ENCODE measurements around the gene DLG5. TPM values are rescaled to one million over a fixed set of nuclear protein-coding genes. Genes with fewer than 3 reads are reported as not detected.
"Not testable (repeated sequence)": the region's sequence is repeated elsewhere in the genome, so short reads cannot be mapped to it uniquely, and the experiment has no call there.

The DLG5 gene
- total RNA-seq, 1 donor from 2014 or later: 58.4 TPM

DNA sequence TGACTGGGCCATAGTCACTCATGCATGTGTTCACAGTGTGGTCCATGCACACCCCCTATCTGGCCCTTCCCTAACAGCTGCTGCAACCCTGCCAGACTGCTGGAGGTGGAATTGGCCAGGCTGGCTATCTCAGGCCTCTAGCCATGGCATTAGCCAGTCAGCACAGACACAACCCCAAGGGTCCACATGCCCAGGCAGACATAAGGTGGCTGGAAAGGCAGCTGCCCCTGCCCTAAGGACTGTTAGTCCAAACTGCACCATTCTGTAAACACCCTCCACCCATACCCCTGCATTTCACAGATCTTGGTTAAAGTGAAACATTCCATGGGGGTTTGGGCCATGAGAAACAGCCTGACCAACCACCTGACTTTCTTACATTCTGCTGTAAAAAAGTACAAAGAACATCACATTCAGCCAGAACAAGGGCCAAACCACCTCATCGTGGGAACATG is 151.6 kb downstream of the DLG5 start:
- Histone ChIP-seq H3K27ac (ENCODE audit: low read depth, low read length) (no peak overlapping the region), H3K9me3 (ENCODE audit: insufficient read depth, low read depth, low read length) (peaks cover 2% of the 10 kb centered on the region), H4K20me1 (ENCODE audit: insufficient read depth, low read length) (peaks cover 4% of the 10 kb centered on the region), H3K36me3 (ENCODE audit: insufficient read depth, low read length) (no peaks in the 10 kb centered on the region), H3K4me2 (ENCODE audit: low read length) (no peak overlapping the region), H3K4me1 (ENCODE audit: insufficient read depth, low read length) (no peaks in the 10 kb centered on the region), H3K9ac (ENCODE audit: low read length) (no peak overlapping the region), H3K27me3 (ENCODE audit: insufficient read depth, low read length) (no peaks in the 10 kb centered on the region), H3K79me2 (ENCODE audit: insufficient read depth, low read length) (no peaks in the 10 kb centered on the region), H3K4me3 (ENCODE audit: insufficient read depth, low read depth, low read length) (no peak overlapping the region), H2AFZ (ENCODE audit: low read depth, low read length) (no peak overlapping the region)
- Mint-ChIP-seq H3K4me3 (ENCODE audit: unreplicated experiment) (no peak overlapping the region), H3K36me3 (ENCODE audit: low read depth, unreplicated experiment) (peaks cover 31% of the 10 kb centered on the region), H3K27ac (ENCODE audit: unreplicated experiment) (peak overlapping the region; percentile 66), H3K4me1 (ENCODE audit: low read depth, unreplicated experiment) (peaks cover 14% of the 10 kb centered on the region), H3K27me3 (ENCODE audit: low read depth, unreplicated experiment) (no peaks in the 10 kb centered on the region), H3K9me3 (ENCODE audit: unreplicated experiment) (peaks cover 11% of the 10 kb centered on the region)
- no peak for FAIRE-seq
- DNase-seq (ENCODE audit: low read depth): peak; percentile 63
- TF ChIP-seq, protein P1, sequence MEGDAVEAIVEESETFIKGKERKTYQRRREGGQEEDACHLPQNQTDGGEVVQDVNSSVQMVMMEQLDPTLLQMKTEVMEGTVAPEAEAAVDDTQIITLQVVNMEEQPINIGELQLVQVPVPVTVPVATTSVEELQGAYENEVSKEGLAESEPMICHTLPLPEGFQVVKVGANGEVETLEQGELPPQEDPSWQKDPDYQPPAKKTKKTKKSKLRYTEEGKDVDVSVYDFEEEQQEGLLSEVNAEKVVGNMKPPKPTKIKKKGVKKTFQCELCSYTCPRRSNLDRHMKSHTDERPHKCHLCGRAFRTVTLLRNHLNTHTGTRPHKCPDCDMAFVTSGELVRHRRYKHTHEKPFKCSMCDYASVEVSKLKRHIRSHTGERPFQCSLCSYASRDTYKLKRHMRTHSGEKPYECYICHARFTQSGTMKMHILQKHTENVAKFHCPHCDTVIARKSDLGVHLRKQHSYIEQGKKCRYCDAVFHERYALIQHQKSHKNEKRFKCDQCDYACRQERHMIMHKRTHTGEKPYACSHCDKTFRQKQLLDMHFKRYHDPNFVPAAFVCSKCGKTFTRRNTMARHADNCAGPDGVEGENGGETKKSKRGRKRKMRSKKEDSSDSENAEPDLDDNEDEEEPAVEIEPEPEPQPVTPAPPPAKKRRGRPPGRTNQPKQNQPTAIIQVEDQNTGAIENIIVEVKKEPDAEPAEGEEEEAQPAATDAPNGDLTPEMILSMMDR (IDR thresholded peaks at IDR 0.05; ENCODE audit: insufficient read depth, low read depth, low read length): no peak
- TF ChIP-seq EZH2 (IDR thresholded peaks at IDR 0.05; ENCODE audit: insufficient read depth, low read length): no peak

DNA sequence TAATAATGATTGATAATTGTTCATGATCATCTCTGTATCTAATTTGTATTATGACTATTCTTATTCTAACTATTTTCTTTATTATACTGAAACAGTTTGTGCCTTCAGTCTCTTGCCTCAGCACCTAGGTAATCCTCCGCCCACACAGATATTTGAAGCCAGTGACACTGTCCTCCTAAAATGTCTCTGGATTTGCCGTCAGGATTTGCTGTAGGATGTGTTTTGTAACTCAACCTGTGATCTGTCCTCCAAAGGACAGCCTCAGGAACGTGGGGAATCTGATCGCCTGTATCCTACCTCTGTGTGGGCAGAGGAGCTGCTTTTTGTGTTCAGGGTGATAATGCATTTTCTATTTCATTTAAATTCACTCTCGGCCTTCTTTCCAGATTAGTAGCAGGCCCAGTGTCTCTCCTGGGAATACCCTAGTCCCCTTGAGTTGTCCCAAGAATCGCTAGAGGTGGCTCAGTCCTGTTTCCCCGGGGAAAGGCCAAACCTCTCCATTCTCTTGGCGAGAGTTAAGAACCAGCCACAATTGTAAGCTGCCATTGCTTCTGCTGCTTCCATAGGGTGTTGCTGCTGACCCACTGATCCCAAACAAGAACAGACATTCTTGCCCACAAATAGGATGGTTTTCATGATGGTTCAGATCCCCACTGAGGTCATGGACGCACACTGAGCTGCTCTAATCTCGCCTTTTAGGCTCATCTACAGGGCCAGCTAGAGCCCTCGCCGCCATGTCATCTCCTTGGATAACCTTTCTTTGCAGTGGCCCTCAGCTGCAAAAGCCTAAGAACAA is 152.7 kb downstream of the DLG5 start:
- Histone ChIP-seq H4K20me1 (ENCODE audit: insufficient read depth, low read length) (peaks cover 4% of the 10 kb centered on the region), H3K27ac (ENCODE audit: low read depth, low read length) (no peak overlapping the region), H3K4me1 (ENCODE audit: insufficient read depth, low read length) (no peaks in the 10 kb centered on the region), H3K4me2 (ENCODE audit: low read length) (no peak overlapping the region), H3K36me3 (ENCODE audit: insufficient read depth, low read length) (no peaks in the 10 kb centered on the region), H3K79me2 (ENCODE audit: insufficient read depth, low read length) (no peaks in the 10 kb centered on the region), H3K4me3 (ENCODE audit: insufficient read depth, low read depth, low read length) (no peak overlapping the region), H2AFZ (ENCODE audit: low read depth, low read length) (no peak overlapping the region), H3K9me3 (ENCODE audit: insufficient read depth, low read depth, low read length) (peaks cover 2% of the 10 kb centered on the region), H3K27me3 (ENCODE audit: insufficient read depth, low read length) (no peaks in the 10 kb centered on the region), H3K9ac (ENCODE audit: low read length) (no peak overlapping the region)
- H3K27me3 Mint-ChIP-seq (ENCODE audit: low read depth, unreplicated experiment): no peaks in the 10 kb centered on the region
- H3K27ac Mint-ChIP-seq (ENCODE audit: unreplicated experiment): no peak overlapping the region
- peaks cover 14% of the 10 kb centered on the region for H3K4me1 Mint-ChIP-seq (ENCODE audit: low read depth, unreplicated experiment)
- FAIRE-seq: no peak
- no peak overlapping the region for H3K4me3 Mint-ChIP-seq (ENCODE audit: unreplicated experiment)
- peaks cover 25% of the 10 kb centered on the region for H3K36me3 Mint-ChIP-seq (ENCODE audit: low read depth, unreplicated experiment)
- TF ChIP-seq, protein P1 (IDR thresholded peaks at IDR 0.05; ENCODE audit: insufficient read depth, low read depth, low read length): no peak
- TF ChIP-seq EZH2 (IDR thresholded peaks at IDR 0.05; ENCODE audit: insufficient read depth, low read length): no peak
- DNase-seq (ENCODE audit: low read depth): no peak
- peaks cover 11% of the 10 kb centered on the region for H3K9me3 Mint-ChIP-seq (ENCODE audit: unreplicated experiment)

DNA sequence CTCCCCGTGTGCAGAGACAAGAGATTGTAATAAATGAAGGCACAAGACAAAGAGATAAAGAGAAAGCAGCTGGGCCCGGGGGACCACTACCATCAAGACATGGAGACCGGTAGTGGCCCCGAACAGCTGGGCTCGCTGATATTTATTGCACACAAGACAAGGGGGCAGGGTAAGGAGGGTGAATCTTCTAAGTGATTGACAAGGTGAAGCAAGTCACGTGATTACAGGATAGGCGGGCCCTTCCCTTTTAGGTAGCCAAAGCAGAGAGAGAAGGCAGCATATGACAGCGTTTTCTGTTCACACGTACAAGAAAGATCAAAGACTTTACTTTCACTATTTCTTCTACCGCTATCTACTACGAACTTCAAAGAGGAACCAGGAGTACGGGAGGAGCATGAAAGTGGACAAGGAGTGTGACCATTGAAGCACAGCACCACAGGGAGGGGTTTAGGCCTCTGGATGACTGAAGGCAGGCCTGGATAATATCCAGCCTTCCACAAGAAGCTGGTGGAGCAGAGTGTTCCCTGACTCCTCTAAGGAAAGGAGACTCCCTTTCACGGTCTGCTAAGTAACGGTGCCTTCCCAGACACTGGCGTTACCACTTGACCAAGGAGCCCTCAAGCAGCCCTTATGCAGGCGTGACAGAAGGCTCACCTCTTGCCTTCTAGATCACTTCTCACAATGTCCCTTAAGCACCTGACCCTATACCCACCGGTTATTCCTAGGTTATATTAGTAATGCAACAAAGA is 153.5 kb downstream of the DLG5 start:
- peaks cover 14% of the 10 kb centered on the region for H3K4me1 Mint-ChIP-seq (ENCODE audit: low read depth, unreplicated experiment)
- not testable (repeated sequence) for H3K36me3 ChIP-seq (ENCODE audit: insufficient read depth, low read length); H3K27me3 ChIP-seq (ENCODE audit: insufficient read depth, low read length); H3K9me3 ChIP-seq (ENCODE audit: insufficient read depth, low read depth, low read length); H3K27me3 Mint-ChIP-seq (ENCODE audit: low read depth, unreplicated experiment); H3K4me3 Mint-ChIP-seq (ENCODE audit: unreplicated experiment); H3K27ac ChIP-seq (ENCODE audit: low read depth, low read length); H3K79me2 ChIP-seq (ENCODE audit: insufficient read depth, low read length); DNase-seq (ENCODE audit: low read depth); H3K27ac Mint-ChIP-seq (ENCODE audit: unreplicated experiment); H3K4me2 ChIP-seq (ENCODE audit: low read length); H3K9ac ChIP-seq (ENCODE audit: low read length); FAIRE-seq; H4K20me1 ChIP-seq (ENCODE audit: insufficient read depth, low read length); H2AFZ ChIP-seq (ENCODE audit: low read depth, low read length); H3K4me1 ChIP-seq (ENCODE audit: insufficient read depth, low read length); H3K4me3 ChIP-seq (ENCODE audit: insufficient read depth, low read depth, low read length)
- H3K9me3 Mint-ChIP-seq (ENCODE audit: unreplicated experiment): peaks cover 11% of the 10 kb centered on the region
- H3K36me3 Mint-ChIP-seq (ENCODE audit: low read depth, unreplicated experiment): peaks cover 21% of the 10 kb centered on the region

Data from astrocyte (in vitro differentiated cells and primary cell).